Measurements from ENCODE around the gene ANKRD31.

ANKRD31 gene

DNA sequence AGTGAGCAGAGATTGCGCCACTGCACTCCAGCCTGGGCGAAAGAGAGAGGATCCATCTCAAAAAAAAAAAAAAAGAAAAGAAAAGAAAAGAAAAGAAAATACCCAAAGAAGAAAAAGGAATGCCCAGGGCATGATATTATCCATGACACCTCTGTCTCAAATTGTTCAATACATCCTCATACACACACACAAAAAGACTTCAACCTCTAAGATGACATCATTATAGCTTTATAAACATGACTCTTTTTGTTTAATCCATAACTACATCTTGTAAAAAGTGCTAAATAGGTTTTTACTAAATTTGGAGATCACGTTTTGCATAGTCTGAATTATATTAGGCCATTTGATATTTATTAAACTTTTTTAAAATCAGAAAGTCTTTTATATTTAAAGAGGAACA lies 33.1 kb downstream of the ANKRD31 start:
- Histone ChIP-seq H3K4me3 (ENCODE audit: low read length, poor library complexity, severe bottlenecking) (no peak overlapping the region), H3K4me1 (ENCODE audit: insufficient read depth, low read length, poor library complexity, severe bottlenecking) (no peaks in the 10 kb centered on the region), H3K4me2 (ENCODE audit: low read depth, low read length, poor library complexity, severe bottlenecking) (no peak overlapping the region), H3K9me3 (ENCODE audit: insufficient read depth, low read depth, low read length) (no peaks in the 10 kb centered on the region), H3K36me3 (ENCODE audit: insufficient read depth, low read length) (no peaks in the 10 kb centered on the region), H3K9me2 (replicated peaks; ENCODE audit: low read depth, low read length) (no peaks in the 10 kb centered on the region), H3K9ac (ENCODE audit: low read depth, low read length, poor library complexity, severe bottlenecking) (no peak overlapping the region), H3F3A (ENCODE audit: low read depth) (no peaks in the 10 kb centered on the region), H4K20me1 (ENCODE audit: insufficient read depth, low read length, poor library complexity, severe bottlenecking) (no peaks in the 10 kb centered on the region), H3K79me2 (ENCODE audit: insufficient read depth, low read length) (no peaks in the 10 kb centered on the region), H2AFZ (ENCODE audit: low read length) (no peak overlapping the region), H3K27me3 (ENCODE audit: insufficient read depth, low read length, poor library complexity, severe bottlenecking) (no peaks in the 10 kb centered on the region)
- TF ChIP-seq EZH2phosphoT487 (IDR thresholded peaks at IDR 0.05; ENCODE audit: borderline replicate concordance), result no peak
- TF ChIP-seq, protein P1, sequence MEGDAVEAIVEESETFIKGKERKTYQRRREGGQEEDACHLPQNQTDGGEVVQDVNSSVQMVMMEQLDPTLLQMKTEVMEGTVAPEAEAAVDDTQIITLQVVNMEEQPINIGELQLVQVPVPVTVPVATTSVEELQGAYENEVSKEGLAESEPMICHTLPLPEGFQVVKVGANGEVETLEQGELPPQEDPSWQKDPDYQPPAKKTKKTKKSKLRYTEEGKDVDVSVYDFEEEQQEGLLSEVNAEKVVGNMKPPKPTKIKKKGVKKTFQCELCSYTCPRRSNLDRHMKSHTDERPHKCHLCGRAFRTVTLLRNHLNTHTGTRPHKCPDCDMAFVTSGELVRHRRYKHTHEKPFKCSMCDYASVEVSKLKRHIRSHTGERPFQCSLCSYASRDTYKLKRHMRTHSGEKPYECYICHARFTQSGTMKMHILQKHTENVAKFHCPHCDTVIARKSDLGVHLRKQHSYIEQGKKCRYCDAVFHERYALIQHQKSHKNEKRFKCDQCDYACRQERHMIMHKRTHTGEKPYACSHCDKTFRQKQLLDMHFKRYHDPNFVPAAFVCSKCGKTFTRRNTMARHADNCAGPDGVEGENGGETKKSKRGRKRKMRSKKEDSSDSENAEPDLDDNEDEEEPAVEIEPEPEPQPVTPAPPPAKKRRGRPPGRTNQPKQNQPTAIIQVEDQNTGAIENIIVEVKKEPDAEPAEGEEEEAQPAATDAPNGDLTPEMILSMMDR (conservative IDR thresholded peaks at IDR 0.05; ENCODE audit: low read length), result no peak

DNA sequence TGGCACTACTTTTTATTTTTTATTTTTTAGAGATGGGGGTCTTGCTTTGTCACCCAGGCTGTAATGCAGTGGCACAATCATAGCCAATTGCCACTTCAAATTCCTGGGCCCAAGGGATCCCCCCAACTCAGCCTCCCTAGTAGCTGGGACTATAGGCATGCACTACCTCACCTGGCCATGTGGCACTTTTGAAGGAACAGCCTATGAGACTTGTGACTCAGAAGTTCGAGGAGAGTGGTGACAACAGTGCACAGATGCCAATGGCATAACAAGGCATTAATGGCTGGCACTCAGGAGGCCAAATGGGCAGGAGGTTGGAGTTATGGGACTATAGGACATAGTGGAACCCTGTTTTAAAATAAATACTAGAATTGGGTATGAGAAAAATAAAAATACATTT lies 33.7 kb downstream of the ANKRD31 start:
- no peaks in the 10 kb centered on the region for H4K20me1 ChIP-seq (ENCODE audit: insufficient read depth, low read length, poor library complexity, severe bottlenecking)
- H2AFZ ChIP-seq (ENCODE audit: low read length), result no peak overlapping the region; the same call in 1 of the 2 replicates
- no peaks in the 10 kb centered on the region for H3K79me2 ChIP-seq (ENCODE audit: insufficient read depth, low read length)
- no peak for TF ChIP-seq EZH2phosphoT487 (IDR thresholded peaks at IDR 0.05; ENCODE audit: borderline replicate concordance)
- TF ChIP-seq, protein P1 (conservative IDR thresholded peaks at IDR 0.05; ENCODE audit: low read length), result no peak; the same call in 1 of the 2 replicates
- H3K9me2 ChIP-seq (replicated peaks; ENCODE audit: low read depth, low read length), result no peaks in the 10 kb centered on the region
- H3K4me1 ChIP-seq (ENCODE audit: insufficient read depth, low read length, poor library complexity, severe bottlenecking), result no peaks in the 10 kb centered on the region
- no peak overlapping the region for H3K9ac ChIP-seq (ENCODE audit: low read depth, low read length, poor library complexity, severe bottlenecking)
- H3F3A ChIP-seq (ENCODE audit: low read depth), result no peaks in the 10 kb centered on the region
- no peaks in the 10 kb centered on the region for H3K36me3 ChIP-seq (ENCODE audit: insufficient read depth, low read length)
- no peak overlapping the region for H3K4me3 ChIP-seq (ENCODE audit: low read length, poor library complexity, severe bottlenecking)
- H3K27me3 ChIP-seq (ENCODE audit: insufficient read depth, low read length, poor library complexity, severe bottlenecking), result no peaks in the 10 kb centered on the region
- H3K4me2 ChIP-seq (ENCODE audit: low read depth, low read length, poor library complexity, severe bottlenecking), result no peak overlapping the region
- H3K9me3 ChIP-seq (ENCODE audit: insufficient read depth, low read depth, low read length), result no peaks in the 10 kb centered on the region

DNA sequence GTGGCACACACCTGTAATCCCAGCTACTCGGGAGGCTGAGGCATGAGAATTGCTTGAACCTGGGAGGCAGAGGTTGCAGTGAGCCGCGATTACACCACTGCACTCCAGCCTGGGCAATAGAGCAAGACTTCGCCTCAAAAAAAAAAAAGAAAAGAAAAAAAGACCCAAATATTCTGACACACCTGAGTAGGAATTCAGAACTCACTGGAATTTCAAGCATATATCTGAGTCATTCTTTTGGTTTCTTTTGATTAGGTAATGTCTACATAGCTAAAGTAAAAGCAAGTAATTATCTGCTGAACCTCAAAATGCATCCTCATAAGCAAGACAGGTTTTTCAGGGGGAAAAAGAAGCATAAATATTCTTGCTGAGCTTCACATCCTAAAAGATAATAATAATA lies 35.9 kb downstream of the ANKRD31 start:
- Histone ChIP-seq H3K9ac (ENCODE audit: low read depth, low read length, poor library complexity, severe bottlenecking) (no peak overlapping the region), H3K4me2 (ENCODE audit: low read depth, low read length, poor library complexity, severe bottlenecking) (no peak overlapping the region), H3K36me3 (ENCODE audit: insufficient read depth, low read length) (no peaks in the 10 kb centered on the region), H3F3A (ENCODE audit: low read depth) (no peaks in the 10 kb centered on the region), H3K9me2 (replicated peaks; ENCODE audit: low read depth, low read length) (no peaks in the 10 kb centered on the region), H4K20me1 (ENCODE audit: insufficient read depth, low read length, poor library complexity, severe bottlenecking) (no peaks in the 10 kb centered on the region), H3K4me1 (ENCODE audit: insufficient read depth, low read length, poor library complexity, severe bottlenecking) (no peaks in the 10 kb centered on the region), H3K9me3 (ENCODE audit: insufficient read depth, low read depth, low read length) (no peaks in the 10 kb centered on the region), H3K4me3 (ENCODE audit: low read length, poor library complexity, severe bottlenecking) (no peak overlapping the region), H2AFZ (ENCODE audit: low read length) (no peak overlapping the region), H3K27me3 (ENCODE audit: insufficient read depth, low read length, poor library complexity, severe bottlenecking) (no peaks in the 10 kb centered on the region), H3K79me2 (ENCODE audit: insufficient read depth, low read length) (no peaks in the 10 kb centered on the region)
- TF ChIP-seq, protein P1 (conservative IDR thresholded peaks at IDR 0.05; ENCODE audit: low read length), result no peak
- no peak for TF ChIP-seq EZH2phosphoT487 (IDR thresholded peaks at IDR 0.05; ENCODE audit: borderline replicate concordance)
